Measurements from ENCODE around the gene NOCT.
"Not testable (repeated sequence)": the region's sequence is repeated elsewhere in the genome, so short reads cannot be mapped to it uniquely, and the experiment has no call there.

The NOCT gene

DNA sequence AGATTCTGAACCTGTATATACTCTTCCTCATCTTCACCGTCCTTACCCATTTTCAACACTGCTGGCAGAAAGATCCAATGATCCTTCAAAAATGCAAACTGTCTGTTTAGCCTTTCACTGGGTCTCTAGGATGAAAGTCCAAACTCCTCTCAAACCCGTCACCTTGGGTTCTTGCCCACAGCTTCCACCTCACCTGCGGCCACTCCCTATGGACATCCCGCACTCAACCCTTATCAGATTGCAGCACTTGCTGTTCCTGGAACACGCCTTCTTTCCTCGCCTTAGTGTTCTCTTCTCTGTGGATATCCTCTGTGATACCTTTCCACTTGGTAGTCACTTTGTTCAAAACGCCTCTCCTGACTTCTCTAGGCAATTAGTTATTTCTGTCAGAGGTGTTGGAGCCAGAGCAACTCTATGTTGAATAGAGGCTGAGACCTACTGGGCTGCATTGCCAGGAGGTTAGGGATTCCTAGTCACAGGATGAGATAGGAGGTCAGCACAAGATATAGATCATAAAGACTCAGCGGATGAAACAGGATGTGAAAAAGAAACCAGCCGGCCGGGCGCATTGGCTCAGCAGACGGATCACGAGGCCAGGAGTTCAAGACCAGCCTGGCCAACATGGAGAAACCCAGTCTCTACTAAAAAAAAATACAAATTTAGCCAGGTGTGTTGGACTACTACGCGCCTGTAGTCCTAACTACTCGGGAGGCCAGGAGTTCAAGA is 4.2 kb upstream of the NOCT start:
- DNase-seq (ENCODE audit: low spot score) = no peak

DNA sequence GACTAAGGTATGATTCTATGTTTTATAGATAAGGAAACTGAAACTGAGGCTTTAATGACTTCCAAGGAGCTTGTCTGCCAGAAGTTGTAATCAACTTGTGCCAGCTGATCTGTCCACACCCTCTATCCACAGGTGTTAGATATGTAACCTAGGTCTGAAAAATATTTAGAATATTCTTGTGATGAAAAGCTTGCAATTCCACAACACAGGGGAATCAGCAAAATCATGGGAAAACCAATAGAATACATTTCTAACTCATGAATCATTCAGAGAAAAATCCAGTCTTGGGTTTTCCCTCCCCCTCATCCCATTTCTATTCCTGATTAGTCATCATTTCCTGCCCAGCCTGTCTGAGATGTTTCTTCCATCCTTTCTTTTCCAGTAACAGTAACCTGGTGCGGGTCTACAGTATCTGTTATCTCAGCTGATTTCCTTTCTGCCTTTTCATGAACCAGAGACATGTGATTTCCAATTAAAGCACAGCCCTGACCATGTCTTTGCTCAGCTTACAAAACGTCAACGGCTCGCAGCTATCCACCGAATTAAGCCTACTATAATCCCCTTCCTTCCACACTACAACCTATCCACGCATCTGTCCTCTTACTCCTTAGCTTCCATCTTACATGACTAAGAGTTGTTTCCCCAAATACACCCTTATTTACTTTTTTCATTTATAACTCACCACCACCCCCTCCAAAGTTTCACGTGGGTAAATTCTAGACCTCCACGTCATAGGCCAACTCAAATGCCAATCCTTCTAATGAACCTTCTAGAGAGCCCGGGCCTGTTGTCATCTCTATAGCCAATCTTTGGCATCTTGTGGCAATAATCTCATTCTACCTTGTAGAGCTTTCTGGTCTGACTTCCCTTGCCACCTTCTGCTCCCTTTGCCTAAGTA is 961 bp upstream of the NOCT start:
- DNase-seq (ENCODE audit: low spot score) = peak; percentile 34

DNA sequence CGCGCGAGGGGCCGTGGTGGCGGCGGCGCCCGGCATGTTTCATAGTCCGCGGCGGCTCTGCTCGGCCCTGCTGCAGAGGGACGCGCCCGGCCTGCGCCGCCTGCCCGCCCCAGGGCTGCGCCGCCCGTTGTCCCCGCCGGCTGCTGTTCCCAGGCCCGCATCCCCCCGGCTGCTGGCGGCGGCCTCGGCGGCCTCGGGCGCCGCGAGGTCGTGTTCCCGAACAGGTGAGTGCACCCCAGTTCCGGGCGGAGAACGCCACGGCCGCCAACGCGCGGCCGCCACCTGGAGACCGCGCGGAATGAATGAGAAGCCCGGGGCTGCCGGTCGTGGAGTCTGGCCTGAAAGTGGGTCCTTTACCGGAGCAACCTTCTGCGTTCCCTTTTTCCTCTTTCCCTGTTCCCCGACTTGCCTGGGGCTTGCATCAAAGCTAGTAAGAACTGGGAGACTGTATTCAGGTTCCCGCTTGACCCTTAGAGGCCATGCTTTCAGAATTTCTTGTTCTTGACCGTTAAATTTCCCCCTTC is 429 bp downstream of the NOCT start:
- peak; percentile 13 for DNase-seq (ENCODE audit: low spot score)

DNA sequence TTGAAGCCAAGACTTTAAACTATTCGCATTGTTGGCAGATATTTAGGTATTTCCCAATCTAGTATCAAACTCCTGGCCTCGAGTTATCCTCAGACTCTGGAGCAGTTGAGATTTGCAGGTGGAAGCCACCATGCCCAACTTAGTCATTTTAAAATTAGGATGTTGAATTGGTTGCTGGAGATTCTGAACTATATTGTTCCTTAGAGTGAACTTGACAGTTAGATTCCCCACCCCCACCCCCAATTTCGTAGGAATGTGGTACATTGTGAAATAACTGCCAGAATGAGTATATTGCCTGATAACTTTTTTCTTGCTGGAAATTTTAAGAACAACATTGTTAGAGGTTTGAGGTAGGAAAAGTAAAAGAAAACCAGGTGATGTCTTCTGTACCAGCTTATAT is 2.3 kb downstream of the NOCT start:
- DNase-seq (ENCODE audit: low spot score) = no peak

DNA sequence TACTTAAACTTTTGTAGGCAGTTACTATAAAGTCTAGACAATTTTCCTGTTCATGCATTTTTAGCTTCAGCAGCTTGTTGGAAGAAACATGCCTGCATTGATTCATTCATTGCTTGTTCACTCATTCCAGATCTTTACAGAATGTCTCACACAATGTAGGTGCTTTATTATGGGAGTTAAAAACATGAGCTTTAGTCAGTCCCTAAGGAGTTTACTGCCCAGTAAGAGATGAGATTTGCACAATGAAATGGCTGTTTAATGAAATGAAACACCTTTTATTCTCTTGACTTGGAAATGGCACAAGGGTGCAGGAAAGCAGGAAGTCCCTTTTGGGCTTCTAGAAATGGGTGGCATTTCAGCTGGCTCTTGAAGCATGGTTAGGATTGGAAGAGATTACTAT is 2.9 kb downstream of the NOCT start:
- DNase-seq (ENCODE audit: low spot score) = no peak

- no peak for DNase-seq (ENCODE audit: low spot score)
Measured at GRCh38 chr4:139018971-139019758, 3.6 kb downstream of the NOCT start.

DNA sequence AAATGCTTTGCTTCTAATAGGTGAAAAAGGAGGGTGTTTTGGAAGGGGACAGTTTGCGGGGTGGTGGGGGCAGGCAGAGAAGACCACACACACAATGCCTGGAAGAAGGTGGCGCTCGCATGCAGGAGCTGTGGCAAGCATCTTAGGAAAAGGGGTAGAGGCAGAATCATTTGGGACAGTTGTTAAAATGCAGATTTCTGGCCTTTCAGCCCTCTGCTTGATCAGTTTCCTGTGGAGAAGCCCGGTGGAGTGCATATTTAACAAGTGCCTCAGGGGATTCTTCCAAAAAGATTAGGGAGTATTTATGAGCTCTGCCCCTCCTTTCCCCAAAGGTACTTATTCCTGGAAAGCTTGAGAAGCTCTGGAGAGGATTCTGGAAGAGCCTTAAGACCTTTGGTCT is 4.8 kb downstream of the NOCT start:
- DNase-seq (ENCODE audit: low spot score) = no peak

GRCh38 chr4:139021071-139021470 is 5.5 kb downstream of the NOCT start:
- not testable (repeated sequence) for DNase-seq (ENCODE audit: low spot score)

DNA sequence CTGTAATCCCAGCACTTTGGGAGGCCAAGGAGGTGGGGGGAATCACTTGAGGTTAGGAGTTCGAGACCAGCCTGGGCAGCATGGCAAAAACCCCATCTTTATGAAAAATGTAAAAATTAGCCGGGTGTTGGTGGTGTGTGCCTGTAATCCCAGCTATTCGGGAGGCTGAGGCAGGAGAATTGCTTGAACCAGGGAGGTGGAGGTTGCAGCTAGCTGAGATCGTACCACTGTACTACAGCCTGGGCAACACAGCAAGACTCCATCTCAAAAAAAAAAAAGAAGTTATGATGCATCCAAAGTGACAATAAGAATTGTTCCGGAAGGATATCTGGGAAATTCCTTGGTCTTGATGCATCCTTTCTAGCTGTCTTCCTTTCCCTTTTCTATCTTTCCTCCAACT is 7.3 kb downstream of the NOCT start:
- no peak for DNase-seq (ENCODE audit: low spot score)

- DNase-seq (ENCODE audit: low spot score) = no peak
Measured at GRCh38 chr4:139024686-139025085, 9.1 kb downstream of the NOCT start.

GRCh38 chr4:139025841-139026240 is 10.3 kb downstream of the NOCT start:
- no peak for DNase-seq (ENCODE audit: low spot score)

GRCh38 chr4:139027776-139028175 is 12.2 kb downstream of the NOCT start:
- no peak for DNase-seq (ENCODE audit: low spot score)

DNA sequence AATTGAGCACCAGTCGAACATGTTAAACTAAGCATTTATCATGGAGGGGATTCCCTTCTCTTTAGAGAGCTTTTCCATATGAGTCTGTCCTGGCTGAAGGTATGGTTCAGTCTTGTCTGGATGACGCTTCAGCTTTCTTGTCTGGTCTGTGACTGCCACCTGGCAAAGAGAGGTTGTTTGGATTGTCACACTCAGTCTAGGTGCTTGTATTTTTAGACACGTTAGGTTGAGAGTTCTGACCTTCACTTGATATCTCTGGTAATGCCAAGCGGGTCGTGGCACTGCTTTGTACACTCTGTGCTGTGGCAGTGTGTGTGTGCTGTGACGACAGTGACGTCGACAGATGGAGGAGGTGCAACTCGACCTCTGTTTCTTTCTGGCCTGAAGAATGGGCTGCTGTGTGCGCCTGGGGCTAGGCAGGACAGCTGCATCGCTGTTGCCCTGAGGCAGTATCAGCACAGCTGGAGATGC is 12.6 kb downstream of the NOCT start:
- DNase-seq (ENCODE audit: low spot score) = peak; percentile 65

- not testable (repeated sequence) for DNase-seq (ENCODE audit: low spot score)
Measured at GRCh38 chr4:139029866-139030363, 14.3 kb downstream of the NOCT start.

DNA sequence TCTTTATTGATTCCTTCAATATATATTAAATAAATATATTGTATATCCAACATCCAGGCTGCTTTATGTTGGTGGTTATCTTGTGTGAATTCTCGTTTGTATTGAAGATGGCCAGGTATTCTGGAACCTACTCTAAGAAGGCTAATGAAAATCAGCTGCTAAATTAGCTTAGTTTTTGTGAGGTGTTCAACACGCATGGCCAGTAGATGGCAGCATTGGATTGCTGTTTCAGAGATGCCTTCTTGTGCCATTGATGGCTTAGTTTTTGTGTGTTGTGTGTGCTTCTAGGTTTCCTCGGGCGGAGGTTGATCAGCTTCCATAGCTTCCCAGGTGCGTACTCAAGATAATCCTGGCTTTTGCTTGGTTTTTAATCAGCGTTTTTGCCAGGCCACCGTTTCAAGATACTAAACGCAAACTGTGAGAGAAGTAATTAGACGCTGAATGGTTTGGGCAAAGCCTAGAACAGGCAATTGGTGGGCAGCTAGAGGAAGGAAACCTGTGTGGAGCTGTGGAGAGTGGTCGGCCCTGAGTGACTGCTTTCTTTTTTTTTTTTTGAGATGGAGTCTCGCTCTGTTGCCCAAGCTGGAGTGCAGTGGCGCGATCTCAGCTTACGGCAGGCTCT is 15.1 kb downstream of the NOCT start:
- DNase-seq (ENCODE audit: low spot score) = peak; percentile 82

DNA sequence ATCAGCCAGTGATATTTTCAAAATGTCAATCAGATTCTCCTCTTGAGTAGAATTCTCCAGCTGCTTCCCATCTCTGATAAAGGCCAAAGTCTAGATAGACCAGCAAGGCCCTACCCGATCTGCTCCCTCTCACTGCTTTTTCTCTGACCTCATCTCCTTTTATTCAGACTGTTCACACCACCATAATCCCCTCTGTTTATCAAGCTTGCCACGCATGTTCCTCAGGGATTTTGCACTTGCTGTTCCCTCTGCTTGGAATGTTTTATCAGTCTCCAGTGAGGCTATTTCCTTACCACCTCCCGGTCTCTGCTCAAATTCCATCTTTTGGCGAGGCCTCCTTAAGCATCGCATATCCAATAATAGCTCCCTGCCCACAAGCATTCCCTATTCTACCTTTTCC is 20.1 kb downstream of the NOCT start:
- no peak for DNase-seq (ENCODE audit: low spot score)

DNA sequence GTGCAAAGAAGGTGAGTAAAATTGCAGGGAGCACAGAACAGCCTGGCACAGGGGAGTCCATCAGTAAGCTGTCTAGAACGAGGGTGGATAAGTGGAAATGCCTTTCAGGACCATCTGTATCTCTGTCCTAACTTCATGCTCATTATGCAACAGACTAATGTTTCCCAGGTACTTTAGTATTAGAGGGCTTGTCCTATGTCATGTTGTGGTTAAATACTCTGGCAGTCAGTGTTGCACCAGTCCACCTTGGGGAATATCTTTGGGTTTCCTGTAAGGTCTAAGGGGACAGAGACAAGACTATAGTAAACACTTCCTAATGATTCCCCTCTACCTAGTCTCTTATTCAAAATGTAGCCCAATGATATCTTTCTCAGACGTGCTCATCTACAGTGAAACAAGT is 21.3 kb downstream of the NOCT start:
- DNase-seq (ENCODE audit: low spot score) = no peak

- no peak for DNase-seq (ENCODE audit: low spot score)
Measured at GRCh38 chr4:139038874-139039443, 23.4 kb downstream of the NOCT start.

DNA sequence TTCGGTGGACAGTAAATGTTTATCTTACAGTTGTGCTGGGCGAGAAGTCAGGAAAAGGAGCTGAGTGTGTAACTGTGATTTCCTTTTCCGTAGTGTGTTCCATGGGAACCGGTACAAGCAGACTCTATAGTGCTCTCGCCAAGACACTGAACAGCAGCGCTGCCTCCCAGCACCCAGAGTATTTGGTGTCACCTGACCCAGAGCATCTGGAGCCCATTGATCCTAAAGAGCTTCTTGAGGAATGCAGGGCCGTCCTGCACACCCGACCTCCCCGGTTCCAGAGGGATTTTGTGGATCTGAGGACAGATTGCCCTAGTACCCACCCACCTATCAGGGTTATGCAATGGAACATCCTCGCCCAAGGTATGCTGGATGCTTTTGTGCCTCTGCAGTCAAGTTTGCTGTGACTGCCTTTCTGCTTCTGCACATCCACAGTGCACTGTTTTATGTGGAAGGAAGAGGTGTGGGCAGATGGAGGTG is 27.4 kb downstream of the NOCT start:
- peak; percentile 68 for DNase-seq (ENCODE audit: low spot score)

DNA sequence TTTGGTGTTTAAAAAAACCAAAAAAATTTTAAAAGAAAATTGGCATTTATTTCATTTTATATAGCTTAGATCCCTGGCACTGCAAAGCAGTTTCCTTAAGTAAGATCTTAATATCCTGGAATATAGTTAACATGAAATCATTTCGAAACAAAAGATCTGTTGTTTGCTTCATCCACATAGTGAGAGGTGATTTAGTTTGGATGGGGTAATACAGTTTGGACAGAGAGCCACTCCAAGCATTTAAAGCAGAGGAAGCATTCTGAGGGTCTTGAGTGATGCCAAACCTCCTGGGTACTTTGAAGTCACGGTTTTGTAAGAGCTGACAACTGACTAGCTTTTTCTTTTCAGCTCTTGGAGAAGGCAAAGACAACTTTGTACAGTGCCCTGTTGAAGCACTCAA is 28.7 kb downstream of the NOCT start:
- no peak for DNase-seq (ENCODE audit: low spot score)

- no peak for DNase-seq (ENCODE audit: low spot score)
Measured at GRCh38 chr4:139048026-139048425, 32.4 kb downstream of the NOCT start.

Measured in putamen (tissue), 1 donor.